Activated CD8-positive, alpha-beta memory T cell treated with anti-CD3 and anti-CD28 coated beads for 4 hours (primary cell): ENCODE results near the gene UNC5C.

Experiments
- DNase-seq, 2 donors: peaks; one replicate each; pipeline ENCODE4 v3.0.0-alpha.2; 2020; ENCODE audit warnings: low read depth in 2 of 2

The UNC5C gene

DNA sequence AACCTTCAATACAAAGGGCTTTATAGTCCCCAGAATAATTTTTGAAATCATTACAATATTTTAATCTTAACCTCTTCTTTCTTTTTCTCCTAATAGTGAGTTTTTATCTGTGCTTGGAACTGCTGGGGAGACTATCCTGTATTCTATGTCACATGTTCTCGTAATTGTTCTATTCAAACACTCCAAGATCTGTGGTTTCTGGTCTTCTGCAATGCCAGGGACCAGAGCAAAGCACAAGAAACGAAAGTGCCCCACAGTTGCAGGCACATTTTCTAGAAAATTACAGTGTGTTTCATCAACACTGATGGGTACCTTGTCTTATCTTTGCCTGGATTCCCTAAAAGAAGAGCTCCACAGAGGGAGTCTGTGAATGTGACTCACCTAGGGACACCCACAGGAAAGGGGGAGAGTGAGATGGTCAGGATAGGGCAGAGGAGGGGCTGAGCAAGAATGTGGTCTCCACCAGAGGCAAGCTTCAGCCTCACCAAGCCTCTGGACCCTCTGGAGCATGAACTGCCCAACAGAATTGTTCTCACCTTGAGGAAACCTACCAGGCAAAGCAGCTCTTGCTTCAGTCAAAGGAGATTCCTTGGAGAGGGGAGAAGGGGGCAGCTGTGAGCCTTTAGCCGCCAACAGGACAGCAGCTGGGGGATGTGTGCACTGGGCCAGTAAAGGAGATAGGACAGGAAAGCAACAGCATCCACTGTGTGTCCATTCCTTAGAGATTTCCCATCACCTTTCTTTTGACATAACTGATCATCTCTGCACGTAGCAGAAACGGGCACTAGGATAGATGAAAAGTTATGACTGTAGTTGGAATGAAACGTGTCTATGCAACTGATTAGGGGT lies 25.9 kb downstream of the UNC5C start:
- no peak for DNase-seq

DNA sequence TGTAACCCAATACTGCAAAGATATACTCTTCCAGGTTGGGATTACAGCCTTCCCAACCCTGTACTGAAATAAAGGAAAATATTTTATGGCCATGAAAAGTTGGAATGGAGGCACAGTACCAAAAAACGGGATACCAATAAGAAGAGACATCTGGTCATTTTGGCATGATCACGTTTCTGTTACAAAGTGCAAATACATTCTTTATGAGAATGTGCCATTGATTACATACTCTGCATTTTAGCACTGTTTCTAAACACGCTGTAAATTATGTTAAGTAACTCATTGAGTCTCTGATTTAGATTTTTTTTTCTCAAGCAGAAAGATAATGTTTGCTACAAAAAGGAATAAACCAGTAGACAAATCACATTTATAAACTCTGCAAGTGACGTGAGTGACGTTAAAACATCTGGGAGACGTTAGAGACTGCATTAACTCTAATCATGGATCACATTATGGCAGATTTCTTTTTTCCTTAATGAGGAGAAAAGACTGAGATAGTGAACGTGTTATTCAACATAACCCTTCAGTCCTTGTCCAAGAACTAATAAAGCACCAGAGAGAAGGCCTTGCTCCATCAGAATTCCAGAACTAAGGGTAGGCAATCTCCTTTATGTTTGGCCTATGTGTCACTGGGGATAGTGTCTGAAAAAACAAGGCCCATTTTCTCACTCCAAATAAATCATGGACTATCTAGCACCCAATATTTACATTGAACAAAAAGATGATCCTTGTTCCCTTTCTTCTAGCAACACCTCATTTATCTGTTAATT lies 31.0 kb downstream of the UNC5C start:
- no peak for DNase-seq

DNA sequence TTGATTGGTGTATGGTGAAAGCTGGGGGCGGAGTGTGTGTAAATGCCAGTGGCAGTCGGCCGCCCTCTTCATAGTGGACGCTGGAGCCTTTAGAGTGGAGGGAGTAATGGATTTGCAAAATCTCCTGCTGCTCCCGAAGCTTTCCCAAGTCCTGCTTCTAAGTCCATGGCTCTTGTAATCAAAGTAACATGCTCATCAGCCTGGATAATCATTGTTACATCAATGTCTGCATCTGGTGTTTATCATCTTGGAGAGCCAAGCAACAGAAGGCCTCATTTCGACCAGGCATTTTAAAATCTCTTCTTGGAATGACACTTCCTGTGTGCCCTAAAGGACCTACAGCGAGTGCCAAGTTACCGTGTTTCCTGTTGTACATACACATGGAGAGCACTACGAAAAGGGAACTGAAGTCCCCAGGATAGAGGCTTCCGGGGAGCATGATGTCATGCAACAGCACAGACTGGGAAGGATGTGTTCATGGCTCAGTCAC lies 32.2 kb downstream of the UNC5C start:
- no peak for DNase-seq

DNA sequence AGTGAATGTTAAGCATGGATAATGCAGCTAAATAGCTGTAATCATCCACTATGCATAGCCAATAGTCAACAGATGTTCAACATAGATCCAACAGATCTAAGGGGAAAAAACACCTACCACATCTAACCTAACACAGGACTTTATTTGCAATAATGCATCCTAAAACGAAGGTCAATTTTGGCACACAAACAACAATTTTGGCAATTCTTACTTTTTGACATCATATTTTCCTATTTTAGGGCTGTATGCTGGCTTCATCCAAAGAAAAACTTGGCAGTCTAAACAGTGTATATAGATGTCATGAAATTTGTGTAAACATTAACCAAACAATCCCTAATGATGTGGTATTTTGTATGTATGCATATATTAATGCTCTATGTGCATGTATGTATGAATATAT lies 33.2 kb downstream of the UNC5C start:
- no peak for DNase-seq

DNA sequence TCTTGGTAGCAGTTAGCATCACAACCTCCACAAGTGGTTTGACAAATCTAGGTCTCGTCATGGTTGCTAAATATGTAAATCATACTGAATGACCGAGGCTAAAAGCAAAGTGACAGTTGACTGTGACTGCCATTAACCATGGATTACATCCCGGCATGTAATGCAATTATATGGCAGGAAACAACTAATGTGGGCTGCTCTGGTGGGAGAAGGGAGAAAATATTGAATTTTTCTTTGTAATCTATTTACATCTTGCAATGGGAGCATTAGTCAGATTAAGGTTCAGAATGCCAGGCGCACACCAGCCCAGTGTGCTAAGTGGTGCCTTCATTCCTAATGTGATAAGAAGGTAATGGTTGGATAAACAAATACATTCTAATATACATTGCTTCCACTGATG lies 35.8 kb downstream of the UNC5C start:
- no peak for DNase-seq

DNA sequence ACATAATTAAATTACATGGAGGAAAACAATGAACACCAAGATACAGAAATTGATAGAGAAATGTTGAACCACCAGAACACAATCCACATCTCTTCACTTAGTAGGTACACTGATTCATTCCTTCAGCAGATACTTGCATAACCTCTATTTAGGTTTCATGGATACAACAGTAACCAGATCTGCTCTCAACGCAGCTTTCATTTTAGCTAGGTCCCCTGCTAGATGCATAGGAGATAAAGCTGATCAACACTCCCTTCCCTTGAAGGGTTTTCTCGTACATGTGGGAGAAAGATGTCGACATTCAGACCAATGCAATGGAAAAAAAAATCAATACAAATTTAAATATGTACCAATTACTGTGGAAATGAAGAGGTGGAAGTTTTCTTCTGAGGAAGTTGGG lies 37.3 kb downstream of the UNC5C start:
- DNase-seq = no peak

DNA sequence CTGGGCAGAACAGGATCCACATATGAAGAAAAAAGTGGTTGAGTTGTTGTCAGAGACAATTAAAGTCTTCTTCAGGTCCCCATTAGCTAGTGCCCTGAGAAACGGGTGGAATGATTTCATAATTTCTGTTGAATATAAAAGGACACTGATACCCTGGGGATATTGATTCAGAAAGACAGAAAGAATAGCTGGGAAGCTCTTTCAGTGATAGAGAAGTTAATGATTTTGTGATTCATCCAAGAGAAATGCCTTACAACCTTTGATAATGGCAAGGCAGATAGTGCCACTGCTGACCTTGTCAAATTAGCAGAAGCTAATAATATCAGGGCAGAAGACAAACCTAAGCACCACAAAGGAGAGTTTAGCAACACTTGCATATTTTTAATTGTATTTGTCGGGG lies 37.9 kb downstream of the UNC5C start:
- DNase-seq = no peak

DNA sequence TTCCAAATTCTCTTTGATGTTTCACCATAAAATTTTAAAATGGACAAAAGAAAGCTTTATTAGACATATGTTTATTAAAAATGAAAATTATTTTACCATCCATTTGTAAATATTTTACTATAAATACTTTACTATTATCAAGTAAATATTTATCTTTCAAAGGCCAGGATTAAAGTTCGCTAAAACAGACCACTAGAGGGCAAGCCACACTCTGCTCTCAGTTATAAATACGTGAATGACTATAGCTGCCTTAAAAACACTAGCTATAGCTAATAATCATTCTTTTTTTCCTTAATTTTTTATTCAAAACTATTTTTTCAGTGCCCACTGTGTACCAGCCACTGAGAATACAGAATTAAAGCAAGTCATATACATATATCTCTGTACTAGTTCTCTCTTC lies 38.6 kb downstream of the UNC5C start:
- no peak for DNase-seq

DNA sequence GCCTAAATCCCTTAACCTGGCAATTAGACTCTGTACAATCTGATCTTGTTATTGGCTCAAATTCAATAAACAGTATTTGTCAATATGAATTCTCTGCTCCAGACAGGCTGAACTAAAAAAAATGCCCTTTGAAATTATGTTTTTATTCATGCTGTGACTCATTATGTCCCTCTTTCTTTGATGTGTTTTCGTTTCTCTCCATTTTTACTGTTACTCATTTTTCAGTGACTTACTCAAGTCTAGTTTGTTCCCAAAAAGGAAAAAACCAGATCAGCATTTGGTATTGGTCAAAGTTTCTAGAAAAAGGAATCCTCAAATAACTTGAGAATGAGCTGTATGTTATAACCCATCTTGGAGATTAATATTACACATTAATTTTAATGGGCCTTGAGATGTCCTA lies 40.4 kb downstream of the UNC5C start:
- DNase-seq = no peak

DNA sequence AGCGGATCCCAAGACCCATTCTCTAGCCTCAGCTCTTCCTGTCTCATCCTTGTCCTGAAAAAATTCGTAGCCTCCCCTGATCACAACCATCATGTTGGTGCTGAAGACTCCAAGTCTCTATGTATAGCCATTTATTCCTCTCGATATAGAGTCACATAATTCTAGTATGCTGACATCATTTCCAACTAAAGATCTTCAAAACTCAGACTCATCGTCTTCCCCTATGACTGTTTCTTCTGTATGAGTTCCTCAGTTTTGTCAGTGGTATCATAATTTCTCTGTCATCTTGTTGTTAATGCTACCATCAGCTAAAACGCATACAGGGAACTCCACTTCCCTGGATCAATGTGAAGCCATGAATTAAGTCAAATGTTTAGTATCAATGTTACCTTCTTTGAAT lies 41.2 kb downstream of the UNC5C start:
- DNase-seq = no peak

DNA sequence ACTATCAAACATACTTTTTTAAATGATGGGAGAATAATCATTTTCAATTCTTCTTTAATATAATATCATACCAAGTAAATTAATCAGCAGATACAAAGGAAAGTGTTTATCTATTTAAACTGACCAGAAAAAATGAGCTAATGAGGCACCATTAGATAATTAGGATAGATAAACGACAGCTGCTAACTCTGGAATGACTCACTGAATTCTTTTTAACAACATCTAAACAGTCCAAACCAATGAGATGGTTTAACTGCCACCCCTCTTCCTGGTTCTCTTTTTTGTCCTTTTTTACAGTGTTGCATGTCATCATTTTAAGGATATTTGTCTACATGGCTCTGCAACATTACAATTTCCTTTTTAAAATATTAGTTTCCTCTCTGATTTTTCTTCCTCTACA lies 41.6 kb downstream of the UNC5C start:
- DNase-seq = no peak

DNA sequence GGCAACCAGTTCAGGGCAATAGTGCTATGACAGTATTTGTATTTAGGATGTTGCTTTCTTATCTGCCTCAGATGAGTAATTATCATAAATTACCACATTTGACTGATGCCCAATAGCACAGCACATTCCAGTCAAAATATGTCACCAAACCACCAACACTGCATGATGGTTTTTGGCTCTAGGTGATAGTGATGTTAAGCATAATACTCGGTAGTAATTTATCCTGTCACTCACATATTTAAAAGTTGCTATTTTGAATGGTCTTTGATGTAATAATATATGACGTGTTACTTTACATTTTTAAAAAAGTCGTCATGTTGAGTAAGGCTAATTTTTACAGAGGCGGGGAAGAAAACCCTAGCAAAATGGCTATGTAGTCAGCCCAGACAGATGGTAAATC lies 42.5 kb downstream of the UNC5C start:
- no peak for DNase-seq

DNA sequence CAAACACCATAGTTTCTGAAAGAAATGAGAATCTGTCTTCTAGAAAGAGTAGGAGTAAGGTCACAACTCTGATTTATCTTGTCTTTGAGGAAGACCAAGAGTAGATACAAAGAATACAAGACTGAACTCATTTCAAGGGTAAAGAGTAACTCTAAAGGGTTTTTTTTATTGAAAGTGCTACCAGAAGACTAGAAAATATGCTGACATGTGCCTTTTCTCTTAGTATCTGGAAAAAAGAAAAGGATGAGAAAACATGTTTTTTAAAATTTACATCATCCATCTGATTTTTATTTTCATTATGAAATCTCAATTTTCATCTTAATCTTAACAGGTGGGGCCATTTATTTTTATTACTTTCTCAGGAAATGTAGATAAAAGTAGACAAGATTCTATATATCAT lies 43.0 kb downstream of the UNC5C start:
- DNase-seq = no peak

DNA sequence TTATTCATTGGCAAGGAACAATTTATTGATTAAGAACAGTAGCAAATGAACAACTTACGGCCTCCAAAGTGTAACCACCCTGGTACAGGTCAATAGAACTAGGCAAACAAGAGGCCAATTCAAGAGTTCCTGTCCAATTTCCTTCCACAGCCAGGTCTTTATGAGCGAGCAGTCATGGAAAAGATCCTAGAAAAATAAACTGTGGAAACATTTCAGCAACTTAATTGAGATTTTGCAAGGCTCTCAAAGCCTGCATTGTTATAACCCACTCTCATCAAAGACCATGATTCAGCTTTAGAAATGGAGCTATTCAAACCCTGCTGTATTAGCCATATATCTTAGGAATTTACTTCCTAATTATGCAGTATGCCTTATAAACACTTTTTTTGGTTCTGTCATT lies 43.6 kb downstream of the UNC5C start:
- DNase-seq = no peak

DNA sequence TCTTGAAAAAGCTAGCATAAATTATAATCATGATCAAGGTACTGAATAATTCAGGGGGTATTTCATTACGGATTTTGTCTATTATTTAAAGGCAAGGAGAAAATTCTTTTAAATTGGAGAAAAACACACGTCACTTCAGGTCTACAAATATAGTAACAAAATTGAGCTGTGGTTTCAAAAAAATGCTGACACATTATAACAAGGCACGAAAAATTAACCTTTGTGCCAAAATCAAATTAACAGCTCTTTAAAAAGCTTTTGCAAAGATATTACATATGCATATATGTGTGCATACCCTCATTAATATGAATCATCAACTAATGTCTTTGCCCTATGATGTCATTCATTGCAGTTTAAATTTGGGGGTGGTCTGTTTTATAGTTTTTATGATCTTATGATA lies 44.3 kb downstream of the UNC5C start:
- no peak for DNase-seq

DNA sequence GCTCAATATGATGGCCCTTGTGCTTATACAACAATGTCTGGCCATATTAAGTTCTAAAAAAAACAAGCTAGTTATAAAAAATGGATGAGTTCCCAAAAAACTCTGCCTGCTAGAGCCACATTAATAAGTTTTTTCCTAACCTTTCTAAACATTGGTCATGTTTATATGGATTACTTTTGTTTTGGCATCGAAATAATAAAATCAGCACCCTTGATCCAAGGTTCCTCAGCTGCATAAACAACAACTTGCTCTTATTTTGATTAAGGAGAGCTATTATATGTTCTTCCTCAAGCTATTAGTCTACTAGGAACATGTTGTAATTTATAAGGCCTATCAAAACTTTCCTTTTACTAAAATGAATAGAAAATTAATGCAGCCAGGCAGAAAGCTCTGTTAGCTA lies 48.4 kb downstream of the UNC5C start:
- no peak for DNase-seq

DNA sequence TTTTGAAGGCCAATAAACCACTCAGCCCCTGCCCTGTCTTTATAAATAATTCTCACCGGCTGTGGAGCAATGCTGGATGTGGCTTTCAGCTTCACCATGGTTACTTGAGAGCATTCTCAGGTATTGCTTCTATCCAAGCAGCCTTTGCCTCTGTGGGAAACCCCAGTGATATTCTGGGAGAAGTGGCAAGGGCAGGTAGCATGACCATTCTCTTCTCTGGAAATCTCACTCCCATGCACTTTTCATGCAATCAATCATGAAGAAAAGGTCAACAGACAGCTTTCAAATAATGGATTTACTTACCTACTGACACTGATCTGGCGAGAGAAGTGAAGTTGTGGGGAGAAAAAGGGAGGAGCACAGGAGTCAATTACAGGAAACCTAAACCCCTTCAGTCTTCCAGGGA lies 49.5 kb downstream of the UNC5C start:
- no peak for DNase-seq

DNA sequence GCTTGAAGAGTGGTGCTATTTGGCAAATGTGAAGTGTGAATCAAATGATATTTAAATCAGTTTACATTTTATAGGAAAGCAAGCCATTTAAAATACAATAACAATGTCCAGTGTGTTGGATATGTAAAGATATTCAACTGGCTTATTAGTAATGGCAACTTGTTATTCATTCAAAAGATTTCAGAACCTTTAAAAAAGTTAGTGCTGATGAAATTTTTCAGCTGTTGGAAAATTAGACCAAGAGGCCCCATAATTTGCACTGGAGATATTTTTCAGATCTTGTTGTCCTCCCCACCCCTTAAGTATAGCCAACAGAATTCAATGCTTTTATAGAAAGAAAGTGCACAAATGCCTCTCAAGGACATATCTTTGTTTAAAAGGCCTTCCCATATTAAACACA lies 54.6 kb downstream of the UNC5C start:
- no peak for DNase-seq

DNA sequence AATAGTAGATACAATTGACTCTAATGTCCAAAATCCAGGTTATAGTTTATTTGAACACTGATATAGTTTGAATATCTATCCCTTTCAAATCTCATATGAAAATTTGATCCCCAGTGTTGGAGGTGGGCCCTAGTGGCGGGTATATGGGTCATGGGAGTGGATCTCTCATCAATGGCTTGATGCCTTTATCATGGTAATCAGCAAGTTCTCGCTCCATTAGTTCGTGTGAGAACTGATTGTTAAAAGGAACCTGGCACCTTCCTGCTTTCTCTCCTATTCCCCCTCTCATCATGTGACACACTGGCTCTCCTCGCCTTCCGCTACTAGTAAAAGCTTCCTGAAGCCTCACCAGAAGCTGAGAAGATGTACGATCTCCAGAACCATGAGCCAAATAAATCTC lies 70.1 kb downstream of the UNC5C start:
- no peak for DNase-seq

DNA sequence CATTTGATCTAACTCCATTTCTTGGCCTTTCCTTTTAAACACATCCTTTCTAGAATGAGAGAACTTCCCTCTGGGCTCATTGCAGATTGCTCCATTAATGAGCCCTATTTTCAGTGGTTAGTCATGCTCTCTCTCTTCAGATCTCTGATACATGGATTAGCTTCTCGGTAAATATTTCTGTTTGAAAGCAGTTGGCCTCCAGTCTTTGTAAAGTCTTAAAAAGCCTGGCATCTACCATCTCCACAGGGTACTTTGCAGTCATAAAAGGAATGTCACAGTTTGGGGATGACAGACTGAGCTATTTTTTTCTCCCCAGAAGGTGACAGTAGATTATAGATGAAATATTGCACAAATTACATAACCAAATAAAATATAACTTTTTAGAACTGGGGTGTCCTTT lies 72.7 kb downstream of the UNC5C start:
- DNase-seq = no peak

DNA sequence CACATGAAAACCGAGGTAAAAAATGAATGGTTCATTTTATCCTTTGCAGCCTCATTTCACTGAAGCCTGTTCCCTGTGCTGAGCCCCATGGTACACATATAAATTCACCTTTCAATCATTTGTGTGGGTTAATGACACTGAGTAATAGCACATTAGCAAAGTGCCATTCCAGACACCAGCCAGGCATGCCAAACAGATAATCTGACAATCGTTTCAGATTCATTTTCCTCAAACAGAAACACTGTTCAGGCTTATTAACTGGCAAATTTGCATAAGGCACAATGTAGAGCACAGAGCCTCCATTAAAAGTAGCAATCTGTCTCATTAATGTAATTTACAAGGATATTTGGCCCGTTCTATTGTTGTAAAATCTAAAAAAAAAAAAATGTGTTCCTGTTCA lies 76.2 kb downstream of the UNC5C start:
- DNase-seq = no peak

DNA sequence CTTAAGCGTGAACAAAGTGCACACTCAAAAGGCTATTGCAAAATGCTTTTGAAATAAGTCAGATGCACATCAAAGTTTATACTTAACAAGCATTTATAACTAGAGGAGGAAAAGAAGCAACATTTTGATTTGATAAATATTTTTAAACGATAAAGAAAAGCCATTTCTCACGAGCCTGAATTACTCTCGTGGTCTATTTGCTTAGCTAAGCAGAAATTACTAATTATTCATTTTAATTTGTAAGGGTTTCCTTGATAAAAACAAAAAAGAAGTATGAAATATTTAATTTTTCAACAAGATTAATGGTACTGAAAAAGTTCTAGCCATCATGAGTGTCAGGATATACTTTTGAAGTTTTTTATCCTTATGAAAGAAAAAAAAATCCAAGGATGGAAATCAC lies 78.2 kb downstream of the UNC5C start:
- no peak for DNase-seq

DNA sequence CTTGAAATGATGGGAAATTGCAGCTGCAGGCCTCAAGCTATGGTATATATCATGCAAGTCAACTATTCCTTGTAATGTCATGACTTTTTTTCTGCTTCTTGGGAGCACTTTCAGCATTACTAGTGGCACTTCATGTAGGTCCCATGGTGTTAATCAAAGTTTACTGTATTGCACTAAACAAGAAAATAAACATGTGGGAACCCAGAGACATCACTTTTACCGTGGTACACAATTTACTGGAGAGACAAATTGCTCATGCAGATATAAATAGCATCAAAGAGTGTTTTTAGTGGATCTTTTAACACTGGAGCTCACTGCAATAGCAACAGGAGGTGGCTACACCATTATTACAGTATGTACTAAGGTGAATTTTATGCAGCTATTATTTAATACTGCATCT lies 79.2 kb downstream of the UNC5C start:
- DNase-seq = no peak
